Astrocyte (in vitro differentiated cells and primary cell): ENCODE results near the gene ALDH1L1.

Experiments
- EZH2 ChIP-seq: IDR thresholded peaks from 2 replicates; pipeline ENCODE4 v1.6.1; 2012; ENCODE audit warnings: mild to moderate bottlenecking, low read length, inconsistent platforms; ENCODE audit not compliant: insufficient read depth
- TF ChIP-seq, protein P1 (sequence below): IDR thresholded peaks from 2 replicates; pipeline ENCODE4 v1.5.1; 2011; ENCODE audit warnings: low read depth, mild to moderate bottlenecking, inconsistent platforms, low read length, moderate library complexity; ENCODE audit not compliant: insufficient read depth

DNA sequence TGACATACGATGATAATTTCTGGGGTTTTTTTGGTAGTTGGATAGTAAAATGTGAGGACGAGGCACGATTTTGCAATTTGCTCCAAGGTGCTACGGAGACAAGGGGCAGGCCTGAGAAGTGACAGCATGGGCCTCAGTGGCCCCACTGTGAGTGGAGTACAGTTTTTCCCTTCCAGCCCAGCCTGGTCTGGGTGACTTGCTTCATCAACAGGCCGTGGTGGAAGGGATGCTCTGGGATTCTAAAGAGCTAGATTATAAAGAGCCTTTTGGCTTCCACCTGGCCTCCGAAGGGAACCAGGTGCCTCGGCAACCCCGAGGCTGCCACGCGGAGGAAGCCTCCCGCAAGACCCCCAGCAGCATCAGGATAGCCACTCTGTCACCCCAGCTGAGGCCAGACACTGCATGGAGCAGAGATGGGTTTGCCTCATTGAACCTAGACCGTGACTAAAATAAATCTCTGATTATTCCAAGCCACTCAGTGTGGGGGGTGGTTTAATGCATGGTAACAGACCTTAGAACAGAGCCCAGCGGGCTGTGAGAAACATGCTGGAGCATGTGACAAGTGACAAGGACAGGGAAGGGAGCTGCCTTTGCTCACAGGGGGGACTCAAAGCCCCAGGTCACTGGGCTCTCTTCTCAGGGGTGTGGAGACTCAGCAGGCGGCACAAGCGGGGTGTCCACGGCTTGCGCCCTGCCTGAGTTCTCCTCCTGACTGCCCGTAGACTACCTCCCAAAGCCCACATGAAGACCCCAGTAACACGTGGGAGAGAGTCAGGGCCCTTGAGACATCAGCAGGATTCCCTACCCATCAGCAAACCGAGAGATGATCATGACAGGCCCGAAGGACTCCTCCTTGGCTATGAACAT, 73.8 kb downstream of the ALDH1L1 start:
- TF ChIP-seq EZH2 = no peak
- TF ChIP-seq, protein P1, sequence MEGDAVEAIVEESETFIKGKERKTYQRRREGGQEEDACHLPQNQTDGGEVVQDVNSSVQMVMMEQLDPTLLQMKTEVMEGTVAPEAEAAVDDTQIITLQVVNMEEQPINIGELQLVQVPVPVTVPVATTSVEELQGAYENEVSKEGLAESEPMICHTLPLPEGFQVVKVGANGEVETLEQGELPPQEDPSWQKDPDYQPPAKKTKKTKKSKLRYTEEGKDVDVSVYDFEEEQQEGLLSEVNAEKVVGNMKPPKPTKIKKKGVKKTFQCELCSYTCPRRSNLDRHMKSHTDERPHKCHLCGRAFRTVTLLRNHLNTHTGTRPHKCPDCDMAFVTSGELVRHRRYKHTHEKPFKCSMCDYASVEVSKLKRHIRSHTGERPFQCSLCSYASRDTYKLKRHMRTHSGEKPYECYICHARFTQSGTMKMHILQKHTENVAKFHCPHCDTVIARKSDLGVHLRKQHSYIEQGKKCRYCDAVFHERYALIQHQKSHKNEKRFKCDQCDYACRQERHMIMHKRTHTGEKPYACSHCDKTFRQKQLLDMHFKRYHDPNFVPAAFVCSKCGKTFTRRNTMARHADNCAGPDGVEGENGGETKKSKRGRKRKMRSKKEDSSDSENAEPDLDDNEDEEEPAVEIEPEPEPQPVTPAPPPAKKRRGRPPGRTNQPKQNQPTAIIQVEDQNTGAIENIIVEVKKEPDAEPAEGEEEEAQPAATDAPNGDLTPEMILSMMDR = no peak
